Sigmoid colon (tissue), 3 donors: Measurements from ENCODE around the gene HCN2.

Experiments
- CTCF ChIP-seq, 4 experiments: fragments of 450-650 bp in 3 of 4; fragments of 200-600 bp in 1 of 4; IDR thresholded peaks; one replicate each; pipeline ENCODE4 v1.5.1; 2016 to 2019; ENCODE audit warnings: antibody characterized with exemption in 4 of 4, mild to moderate bottlenecking in 3 of 4, moderate library complexity in 2 of 4
- POLR2A ChIP-seq, 2 donors: fragments of 450-650 bp; IDR thresholded peaks; one replicate each; pipeline ENCODE4 v1.6.1; 2016; ENCODE audit warnings: antibody characterized with exemption in 2 of 2, mild to moderate bottlenecking in 2 of 2, moderate library complexity in 2 of 2

- no peak for TF ChIP-seq POLR2A (IDR thresholded peaks at IDR 0.05)
- no peak for TF ChIP-seq CTCF (IDR thresholded peaks at IDR 0.05)
These were observed 40.5 kb downstream of the HCN2 start for GRCh38 chr19:629961-630714.
